ENCODE results near the gene PIMREG.

PIMREG gene

DNA sequence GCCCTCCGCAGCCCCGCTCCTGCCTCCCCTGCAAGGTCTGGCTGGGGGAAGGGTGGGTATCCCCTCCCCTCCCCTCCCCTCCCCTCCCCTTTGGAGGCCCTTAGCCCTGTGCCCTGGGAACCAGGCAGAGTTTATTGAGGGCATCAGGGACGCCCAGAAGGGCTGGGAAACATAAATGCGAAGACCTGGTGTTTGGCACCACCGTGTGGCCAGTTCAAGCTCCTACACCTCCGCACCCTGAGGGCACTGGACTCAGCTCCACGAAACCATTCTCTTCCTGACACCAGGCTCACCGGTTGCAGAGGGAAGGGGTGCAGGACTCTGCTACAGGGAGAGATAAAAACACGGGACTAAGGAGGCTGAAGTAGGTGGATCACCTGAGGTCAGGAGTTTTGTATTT is 8.3 kb upstream of the PIMREG start:
- DNase-seq (ENCODE audit: low read depth, low spot score): no peak
- H3K27ac ChIP-seq: no peak overlapping the region

GRCh38 chr17:6437466-6437865 is 6.8 kb upstream of the PIMREG start:
- DNase-seq (ENCODE audit: low read depth, low spot score): no peak
- no peak overlapping the region for H3K27ac ChIP-seq

DNA sequence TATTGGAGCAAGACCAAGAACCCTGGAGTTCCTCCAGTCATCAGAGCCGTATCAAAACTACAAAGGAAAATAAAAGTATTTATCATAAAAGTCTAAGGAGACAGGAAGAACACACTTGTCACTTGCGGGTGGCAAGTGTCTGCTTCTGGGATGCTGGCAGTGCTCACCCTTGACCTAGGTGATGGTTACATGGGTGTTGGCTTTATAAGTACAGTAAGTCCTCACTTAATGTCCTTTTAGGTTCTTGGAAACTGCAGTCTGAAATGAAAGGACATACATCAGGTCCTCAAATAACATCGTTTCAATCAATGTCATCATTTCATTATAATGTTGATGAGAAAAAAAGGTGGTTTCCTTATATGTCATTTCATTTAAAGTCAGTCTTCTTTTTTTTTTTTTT is 6.3 kb upstream of the PIMREG start:
- DNase-seq (ENCODE audit: low read depth, low spot score): no peak
- H3K27ac ChIP-seq: no peak overlapping the region

DNA sequence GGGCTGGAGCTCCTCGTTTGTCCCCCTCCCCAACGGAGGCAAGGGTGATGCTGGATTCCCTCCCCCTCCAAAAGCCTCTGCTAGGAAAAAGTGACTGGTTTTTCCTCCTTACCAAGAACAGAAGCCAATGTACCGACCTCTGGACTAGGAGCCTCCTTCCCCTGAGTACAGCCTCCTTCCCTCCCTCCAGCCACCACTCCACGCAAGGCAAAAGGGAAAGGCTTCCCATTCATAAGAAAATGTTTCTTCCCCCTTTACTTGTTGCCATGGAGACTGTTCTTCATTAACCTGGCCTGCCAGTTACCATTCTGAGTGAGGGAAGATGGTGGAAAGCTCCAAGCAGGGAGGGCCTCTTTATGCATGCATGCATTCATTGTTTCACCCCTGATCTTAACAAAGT is 4.3 kb upstream of the PIMREG start:
- no peak overlapping the region for H3K27ac ChIP-seq
- DNase-seq (ENCODE audit: low read depth, low spot score): no peak

DNA sequence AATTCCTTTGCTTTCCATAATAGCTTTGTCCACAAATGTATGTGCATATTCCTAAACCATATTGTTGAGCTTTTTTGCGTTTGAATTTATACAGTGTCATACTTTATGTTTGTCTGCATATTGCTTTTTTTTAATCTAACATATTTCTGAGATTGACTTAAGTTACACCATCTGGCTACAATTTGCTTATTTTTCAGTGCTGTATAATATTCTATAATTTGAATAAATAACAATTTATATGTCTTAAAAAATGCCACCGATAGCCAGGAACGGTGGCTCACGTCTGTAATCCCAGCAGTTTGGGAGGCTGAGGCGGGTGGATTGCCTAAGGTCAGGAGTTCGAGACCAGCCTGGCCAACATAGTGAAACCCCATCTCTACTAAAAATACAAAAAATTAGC is 1.5 kb upstream of the PIMREG start:
- no peak for DNase-seq (ENCODE audit: low read depth, low spot score)
- no peak overlapping the region for H3K27ac ChIP-seq

DNA sequence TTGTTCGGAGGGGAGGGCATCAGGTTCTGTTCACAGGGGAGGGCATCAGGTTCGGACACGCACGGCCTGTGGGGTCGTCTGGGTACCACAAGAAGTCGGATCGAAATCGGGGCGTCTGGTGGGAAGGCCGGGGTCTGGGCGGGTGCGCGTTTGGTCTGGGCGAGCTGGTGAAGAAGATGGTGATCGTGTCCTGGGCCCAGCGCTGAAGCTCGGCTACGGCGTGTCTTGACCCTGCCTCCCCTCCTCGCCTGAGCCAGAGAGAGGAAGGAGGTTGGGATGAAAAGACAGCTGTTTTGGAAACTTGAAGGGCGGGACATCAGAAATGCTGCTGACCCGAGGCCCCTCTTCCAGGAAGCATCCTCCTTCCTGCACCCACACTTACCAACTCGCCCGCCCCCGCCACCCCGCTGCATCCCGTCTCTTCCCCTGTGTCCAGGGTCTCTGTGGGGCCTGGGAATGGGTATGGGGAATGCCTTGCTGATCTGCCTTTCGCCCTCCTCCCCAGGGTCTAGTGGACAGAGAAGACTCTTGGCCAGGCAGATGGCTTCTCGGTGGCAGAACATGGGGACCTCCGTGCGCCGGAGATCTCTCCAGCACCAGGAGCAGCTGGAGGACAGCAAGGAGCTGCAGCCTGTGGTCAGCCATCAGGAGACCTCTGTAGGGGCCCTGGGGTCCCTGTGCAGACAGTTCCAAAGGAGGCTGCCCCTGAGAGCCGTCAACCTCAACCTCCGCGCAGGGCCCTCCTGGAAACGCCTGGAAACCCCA is 498 bp downstream of the PIMREG start:
- no peak overlapping the region for H3K27ac ChIP-seq
- no peak for DNase-seq (ENCODE audit: low read depth, low spot score)

GRCh38 chr17:6446516-6447100 is 2.4 kb downstream of the PIMREG start:
- DNase-seq (ENCODE audit: low read depth, low spot score): no peak
- H3K27ac ChIP-seq: no peak overlapping the region

DNA sequence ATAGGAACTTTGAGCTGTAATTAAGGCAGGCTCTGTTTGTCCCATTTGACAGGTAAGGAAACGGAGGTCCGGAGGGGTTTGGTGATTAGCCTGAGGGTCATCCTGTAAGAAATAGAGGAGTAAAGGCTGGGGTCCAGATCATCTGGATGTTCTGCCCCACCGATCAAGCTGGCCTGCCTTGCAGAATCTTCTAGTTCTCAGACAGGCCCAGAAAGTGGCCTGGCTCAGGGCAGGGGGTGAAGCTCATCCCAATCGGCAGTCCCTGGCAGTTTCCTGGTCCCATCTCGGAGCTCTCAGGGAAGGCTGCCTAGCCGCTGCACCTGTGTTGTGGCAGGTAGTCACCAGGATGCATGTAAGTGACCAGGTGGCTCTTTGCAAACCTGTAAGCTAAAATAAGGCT is 4.2 kb downstream of the PIMREG start:
- DNase-seq (ENCODE audit: low read depth, low spot score): no peak
- no peak overlapping the region for H3K27ac ChIP-seq

GRCh38 chr17:6449307-6449706 is 5.1 kb downstream of the PIMREG start:
- no peak overlapping the region for H3K27ac ChIP-seq
- no peak for DNase-seq (ENCODE audit: low read depth, low spot score)

DNA sequence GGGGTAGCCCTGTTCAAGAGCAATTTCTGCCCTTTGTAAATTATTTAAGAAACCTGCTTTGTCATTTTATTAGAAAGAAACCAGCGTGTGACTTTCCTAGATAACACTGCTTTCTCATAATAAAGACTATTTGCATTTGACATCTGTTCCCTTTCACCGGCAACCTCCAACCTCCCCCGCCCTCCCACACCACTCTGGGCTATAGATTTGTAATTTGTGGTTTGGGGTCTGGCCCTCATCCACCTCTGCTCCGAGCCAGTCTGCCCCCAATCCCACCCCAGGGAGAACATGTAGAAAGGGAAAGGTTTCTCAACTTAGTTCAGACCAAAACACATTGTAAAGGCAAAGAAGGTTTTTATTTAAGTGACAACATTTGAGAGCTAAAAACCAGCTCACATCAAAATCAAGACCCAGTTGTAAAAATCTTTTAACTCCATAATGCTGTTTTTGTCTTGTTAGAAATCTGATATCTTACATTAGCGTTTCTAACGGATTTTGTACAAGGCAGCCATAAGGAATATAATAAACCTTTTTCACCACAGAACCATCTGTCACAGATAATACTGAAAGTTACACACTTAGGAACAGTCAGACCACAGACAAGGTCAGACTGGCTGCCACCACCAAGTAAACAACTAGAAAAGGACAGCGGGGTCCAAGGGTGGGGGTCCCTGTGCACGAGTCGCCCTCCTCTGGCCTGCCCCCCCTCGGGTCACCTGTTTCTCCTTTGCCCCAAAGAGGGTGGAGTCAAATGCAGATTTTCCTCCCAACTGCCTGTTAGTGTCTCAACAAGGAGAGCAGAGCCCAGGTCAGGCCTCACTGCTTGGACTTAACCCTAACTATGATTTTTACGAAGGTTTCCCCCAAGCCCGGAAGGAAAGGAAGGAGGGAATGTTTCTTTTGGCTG is 6.9 kb downstream of the PIMREG start:
- no peak overlapping the region for H3K27ac ChIP-seq
- no peak for DNase-seq (ENCODE audit: low read depth, low spot score)

DNA sequence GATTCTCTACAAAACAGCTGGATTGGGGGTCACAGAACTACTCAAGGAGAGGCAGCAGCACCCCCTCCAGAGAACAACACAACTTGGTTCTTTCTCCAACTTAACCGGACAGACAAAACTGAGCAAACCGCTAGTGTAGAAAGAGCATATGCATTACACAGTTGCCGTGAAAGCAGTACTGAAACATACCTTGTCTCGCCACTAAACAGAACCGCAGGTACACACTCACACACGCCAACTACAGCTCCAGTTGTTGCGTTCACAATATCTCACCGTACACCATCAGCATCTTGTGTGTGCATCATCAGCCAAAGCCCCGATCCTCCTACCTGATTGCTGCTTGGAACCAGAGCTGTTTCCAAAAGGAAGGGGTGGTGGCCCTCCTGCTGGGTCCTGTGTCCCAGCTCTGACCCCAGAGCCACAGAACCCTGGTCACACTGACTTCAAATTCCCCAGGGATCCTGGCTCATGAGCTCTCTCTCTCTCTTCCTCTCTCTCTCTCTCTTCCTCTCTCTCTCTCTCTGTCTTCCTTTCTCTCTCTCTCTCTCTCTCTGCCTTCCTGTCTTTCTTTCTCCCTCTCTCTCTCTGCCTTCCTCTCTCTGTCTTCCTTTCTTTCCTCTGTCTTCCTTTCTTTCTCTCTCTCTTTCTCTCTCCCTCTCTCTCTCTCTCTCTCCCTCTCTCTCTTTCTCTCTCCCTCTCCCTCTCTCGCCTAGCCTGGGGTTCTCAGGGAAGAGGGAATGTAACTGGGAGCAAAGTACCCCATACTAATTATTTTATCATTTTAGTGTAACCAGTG is 8.4 kb downstream of the PIMREG start:
- DNase-seq (ENCODE audit: low read depth, low spot score): no peak
- no peak overlapping the region for H3K27ac ChIP-seq

GRCh38 chr17:6453279-6454024 is 9.2 kb downstream of the PIMREG start:
- no peak overlapping the region for H3K27ac ChIP-seq
- DNase-seq (ENCODE audit: low read depth, low spot score): no peak

DNA sequence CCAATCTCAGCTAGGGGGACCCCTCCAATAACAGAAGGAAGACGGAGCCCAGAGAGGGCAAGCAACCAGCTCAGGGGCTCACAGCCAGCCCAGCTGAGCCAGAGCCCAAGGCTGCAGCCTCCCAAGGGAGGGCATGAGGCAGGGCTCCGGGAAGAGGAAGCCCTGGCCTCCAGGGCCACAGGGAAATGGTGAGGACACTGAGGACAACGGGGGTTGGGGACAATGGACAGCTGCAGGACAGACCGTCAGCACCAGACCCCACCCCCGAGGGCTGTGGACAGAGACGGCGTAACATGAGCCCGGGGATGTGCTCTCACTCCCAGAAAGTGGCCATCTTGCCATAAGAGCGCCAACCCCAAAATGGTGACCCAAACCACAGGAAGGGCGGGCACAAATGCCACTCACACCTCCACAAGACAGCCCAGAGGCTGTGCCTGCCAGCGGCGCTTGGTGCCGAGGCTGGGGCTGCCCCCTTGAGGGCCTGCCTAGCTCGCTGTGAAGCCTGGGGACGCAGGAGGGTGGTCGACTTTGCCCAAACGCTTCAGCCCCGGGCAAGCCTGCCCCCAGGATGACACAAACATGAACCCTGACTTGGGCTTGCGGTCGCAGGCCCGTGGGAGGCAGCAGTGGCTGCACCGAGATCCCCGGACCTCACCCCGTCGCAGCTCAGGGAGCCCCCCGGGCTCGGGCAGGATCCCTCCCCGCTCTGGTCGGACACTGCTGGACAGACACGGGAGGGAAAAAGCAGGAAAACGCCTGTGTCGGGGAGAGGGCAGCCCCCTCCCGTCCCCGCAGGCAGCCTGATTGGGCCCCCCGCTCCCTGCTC is 10.5 kb downstream of the PIMREG start:
- no peak overlapping the region for H3K27ac ChIP-seq
- DNase-seq (ENCODE audit: low read depth, low spot score): no peak

GRCh38 chr17:6455321-6455705 is 11.1 kb downstream of the PIMREG start:
- H3K27ac ChIP-seq: no peak overlapping the region
- no peak for DNase-seq (ENCODE audit: low read depth, low spot score)

- no peak for DNase-seq (ENCODE audit: low read depth, low spot score)
- H3K27ac ChIP-seq: no peak overlapping the region
Observed at GRCh38 chr17:6456321-6456720, 12.1 kb downstream of the PIMREG start.

DNA sequence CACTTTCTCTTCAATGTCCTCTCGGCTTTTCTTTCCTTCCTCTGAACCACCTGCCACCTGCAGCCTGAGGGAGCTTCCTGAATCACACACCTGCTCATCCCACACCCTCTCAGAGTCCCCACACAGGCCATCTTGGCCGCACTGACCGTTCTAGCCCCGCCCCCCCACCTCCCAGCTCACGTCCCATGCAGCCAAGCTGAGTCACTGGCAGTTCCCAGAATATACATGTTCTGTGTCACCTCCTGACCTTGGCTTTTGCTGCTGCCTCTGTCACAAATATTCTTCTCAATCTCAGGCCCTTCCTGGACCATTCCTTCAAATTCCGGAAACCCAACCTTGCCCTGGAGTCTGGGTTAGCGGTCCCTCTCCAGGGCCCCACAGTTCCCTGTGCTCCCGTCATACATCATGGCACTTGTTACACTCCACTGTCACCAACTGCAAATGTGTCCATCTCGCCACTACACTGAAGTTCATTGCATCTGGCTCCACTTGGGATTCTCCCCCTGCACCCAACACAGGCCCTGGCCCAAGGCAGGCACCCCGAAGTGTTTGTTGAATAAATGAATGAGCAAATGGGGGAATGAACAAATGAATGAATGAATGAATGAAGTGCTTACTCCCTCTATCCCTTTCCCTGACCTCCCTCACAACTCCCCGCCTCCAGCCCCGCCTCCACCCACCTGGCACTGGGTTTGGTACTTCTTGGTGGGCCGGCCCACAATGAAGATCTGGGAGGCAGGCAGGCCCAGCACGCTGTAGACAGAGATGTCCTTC is 12.8 kb downstream of the PIMREG start:
- no peak for DNase-seq (ENCODE audit: low read depth, low spot score)
- peak overlapping the region; percentile 7 for H3K27ac ChIP-seq

GRCh38 chr17:6457688-6458459 is 13.6 kb downstream of the PIMREG start:
- no peak for DNase-seq (ENCODE audit: low read depth, low spot score)
- H3K27ac ChIP-seq: peak overlapping the region; percentile 7

Data from epithelial cell of prostate (primary cell).